Fibroblast of lung (primary cell): Measurements from ENCODE around the gene RHOT1.

Experiments
- EZH2 ChIP-seq: IDR thresholded peaks from 2 replicates; pipeline ENCODE4 v1.5.1; 2012; ENCODE audit warnings: low read length, control low read depth, mild to moderate bottlenecking; ENCODE audit errors: missing control alignments
- TF ChIP-seq, protein P1 (sequence below), 2 donors: IDR thresholded peaks in 1 of 2; conservative IDR thresholded peaks in 1 of 2; 1 replicate in 1 of 2; 2 replicates in 1 of 2; pipeline ENCODE4 v1.5.1; 2011 to 2012; ENCODE audit warnings: low read length in 2 of 2, control low read depth in 1 of 2, inconsistent platforms in 1 of 2, low read depth in 1 of 2, mild to moderate bottlenecking in 1 of 2

GRCh38 chr17:32120716-32121115 is 21.6 kb upstream of the RHOT1 start:
- TF ChIP-seq EZH2 = no peak
- TF ChIP-seq, protein P1, sequence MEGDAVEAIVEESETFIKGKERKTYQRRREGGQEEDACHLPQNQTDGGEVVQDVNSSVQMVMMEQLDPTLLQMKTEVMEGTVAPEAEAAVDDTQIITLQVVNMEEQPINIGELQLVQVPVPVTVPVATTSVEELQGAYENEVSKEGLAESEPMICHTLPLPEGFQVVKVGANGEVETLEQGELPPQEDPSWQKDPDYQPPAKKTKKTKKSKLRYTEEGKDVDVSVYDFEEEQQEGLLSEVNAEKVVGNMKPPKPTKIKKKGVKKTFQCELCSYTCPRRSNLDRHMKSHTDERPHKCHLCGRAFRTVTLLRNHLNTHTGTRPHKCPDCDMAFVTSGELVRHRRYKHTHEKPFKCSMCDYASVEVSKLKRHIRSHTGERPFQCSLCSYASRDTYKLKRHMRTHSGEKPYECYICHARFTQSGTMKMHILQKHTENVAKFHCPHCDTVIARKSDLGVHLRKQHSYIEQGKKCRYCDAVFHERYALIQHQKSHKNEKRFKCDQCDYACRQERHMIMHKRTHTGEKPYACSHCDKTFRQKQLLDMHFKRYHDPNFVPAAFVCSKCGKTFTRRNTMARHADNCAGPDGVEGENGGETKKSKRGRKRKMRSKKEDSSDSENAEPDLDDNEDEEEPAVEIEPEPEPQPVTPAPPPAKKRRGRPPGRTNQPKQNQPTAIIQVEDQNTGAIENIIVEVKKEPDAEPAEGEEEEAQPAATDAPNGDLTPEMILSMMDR (conservative IDR thresholded peaks at IDR 0.05 in 1 of 2, IDR thresholded peaks at IDR 0.05 in 1 of 2; ENCODE audit: low read depth in 1 of 2, low read length in 2 of 2) = no peak
